ENCODE results near the gene ATP5PO.
"Not testable (repeated sequence)": the region's sequence is repeated elsewhere in the genome, so short reads cannot be mapped to it uniquely, and the experiment has no call there.

The ATP5PO gene

DNA sequence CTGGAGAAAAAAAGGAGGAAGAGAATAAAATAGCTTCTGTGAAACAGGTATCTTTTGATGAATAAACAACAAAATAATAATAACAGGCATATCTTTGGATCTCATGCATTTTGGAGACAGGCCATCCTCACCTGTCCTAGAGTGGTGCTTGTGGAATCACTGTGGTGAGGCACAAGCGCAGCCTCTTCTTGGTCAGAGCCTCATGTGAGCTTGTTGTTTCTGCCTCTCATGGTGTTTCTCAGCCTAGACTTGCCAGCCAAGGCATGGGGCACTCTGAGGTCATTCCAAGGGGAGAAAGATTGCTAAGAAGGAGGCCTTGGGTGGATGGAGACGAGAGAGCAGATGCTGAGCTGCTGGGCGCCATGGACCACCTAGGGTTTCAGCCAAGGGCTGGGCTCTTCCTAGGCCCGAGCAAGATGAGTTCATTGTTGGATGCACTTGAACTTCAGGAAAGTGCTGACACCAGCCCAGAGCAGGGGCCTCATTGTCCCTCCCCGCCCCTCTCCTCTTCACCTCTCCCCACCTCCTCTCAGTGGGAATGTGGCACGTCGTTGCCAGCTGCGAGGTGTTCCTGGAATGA is 49.5 kb downstream of the ATP5PO start:
- no peak for DNase-seq

DNA sequence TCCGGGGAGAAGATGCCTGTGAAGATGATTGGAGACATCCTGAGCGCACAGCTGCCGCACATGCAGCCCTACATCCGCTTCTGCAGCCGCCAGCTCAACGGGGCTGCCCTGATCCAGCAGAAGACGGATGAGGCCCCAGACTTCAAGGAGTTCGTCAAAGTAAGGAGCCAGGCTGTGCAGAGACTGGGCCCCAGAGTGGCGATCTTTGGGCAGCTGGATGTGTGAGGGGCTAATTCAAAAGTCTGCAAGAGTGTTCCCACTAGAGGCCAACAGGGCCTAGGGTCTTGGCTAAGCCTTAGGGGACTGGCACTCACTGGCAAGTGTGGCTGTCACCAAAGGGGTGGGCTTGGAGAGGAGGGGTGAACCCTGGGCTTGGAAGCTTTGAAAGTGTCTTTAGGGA is 50.4 kb downstream of the ATP5PO start:
- no peak for DNase-seq

DNA sequence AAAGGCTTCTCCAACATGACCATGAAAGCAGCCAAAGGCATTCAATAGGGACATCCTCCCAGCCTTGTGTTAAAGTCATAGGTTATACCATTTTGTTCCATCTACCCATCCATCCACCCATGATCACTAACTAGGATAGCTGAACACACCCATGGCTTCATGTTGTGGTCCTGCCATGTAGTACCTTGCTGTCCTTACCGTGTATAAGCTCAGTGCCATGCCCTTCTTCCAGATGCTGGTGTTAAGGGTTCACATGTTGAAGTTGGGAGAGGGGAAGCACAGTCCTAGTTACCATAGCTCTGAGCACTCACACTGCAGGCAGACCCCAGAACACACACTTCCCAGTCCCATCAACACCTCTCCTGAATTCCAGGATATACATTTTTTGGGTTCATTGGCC is 51.5 kb downstream of the ATP5PO start:
- no peak for DNase-seq

DNA sequence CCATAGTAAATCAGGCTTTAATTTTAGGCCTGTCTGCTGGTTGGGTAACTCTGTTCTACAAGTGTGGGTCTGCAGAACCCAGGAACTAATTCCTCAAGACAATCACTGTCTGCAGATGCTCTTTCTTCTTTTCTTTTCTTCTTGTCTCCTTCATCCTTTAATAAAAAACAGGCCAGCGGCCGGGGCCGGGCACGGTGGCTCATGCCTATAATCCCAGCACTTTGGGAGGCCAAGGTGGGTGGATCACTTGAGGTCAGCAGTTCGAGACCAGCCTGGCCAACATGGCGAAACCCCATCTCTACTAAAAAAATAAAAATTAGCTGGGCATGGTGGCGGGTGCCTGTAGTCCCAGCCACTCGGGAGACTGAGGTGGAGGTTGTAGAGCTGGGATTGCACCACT is 52.4 kb downstream of the ATP5PO start:
- not testable (repeated sequence) for DNase-seq

DNA sequence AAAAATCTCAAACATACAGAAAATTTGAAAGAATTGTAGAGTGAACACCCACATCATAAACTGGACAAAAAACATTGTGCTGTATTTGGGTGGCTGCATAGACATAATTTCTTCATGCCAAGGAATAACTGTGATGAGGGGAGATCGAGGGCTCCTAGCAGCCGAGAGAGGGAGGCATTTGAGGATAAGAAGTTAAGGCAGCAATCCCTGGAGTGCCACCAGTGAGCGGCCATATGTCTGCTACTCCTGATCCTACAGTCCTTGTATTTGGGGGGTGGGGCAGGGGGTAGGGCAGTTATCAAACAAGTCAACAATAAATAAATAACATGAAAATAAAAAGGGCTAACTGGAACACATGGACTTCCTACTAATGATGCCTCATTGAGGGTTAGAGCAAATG is 54.5 kb downstream of the ATP5PO start:
- DNase-seq: no peak

DNA sequence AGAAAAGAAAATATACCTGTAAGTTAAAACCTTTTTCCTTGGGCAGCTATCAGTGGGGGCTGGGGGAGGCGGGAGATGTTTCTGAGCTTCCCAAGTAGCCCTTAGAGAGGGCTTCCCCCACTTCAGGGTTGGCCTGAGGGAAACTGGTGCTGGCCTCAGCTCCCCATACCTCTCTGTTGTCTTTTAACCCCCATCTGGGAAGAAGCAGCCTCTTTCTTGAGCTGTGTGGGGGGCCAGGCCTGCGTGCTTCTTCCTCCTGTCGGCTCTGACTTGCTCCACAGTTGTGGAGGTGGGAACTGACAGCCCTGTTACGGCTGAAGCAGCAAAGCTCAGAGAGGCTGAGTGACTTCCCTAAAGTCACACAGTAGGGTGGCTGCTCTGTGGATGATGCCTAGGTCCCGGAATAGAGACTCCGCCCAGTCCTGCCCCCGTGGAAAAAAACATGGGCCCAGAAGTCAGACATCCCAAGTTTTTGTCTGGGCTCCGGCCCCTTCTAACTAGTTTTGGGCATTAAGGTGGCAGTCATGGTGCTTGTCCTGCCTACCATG is 55.2 kb downstream of the ATP5PO start:
- no peak for DNase-seq

DNA sequence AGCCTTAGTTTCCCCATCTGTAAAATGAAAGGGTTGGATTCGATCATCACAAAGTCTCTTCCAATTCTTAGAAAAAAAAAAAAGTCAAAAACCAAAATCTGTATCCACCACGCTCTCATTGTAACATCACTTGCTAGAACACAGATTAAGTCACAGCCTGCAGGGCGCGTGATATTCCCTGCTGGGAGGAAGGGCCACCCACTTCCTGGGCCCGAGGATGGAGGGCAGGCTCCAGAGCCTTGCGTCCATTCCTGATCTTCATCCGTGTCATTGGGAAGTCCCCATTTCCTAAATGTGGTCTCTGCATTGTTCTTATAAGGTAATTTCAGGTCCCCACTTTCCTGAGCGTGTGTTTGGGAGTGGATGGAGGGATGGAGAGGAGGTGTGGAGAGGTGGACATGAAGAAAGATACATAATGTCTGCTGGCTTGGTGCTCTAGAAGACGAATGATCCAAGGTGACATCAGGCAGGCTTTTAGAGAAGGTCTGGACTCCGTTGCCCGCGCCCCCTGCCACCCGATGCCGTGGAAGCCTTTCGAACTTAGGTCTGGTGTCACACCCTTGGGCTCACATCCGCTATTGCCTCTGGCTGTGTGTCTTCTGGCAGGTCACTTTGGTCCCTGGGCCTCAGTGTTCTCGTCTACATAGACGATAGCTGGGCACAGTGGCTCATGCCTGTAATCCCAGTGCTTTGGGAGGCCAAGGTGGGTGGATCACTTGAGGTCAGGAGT is 56.1 kb downstream of the ATP5PO start:
- no peak for DNase-seq

DNA sequence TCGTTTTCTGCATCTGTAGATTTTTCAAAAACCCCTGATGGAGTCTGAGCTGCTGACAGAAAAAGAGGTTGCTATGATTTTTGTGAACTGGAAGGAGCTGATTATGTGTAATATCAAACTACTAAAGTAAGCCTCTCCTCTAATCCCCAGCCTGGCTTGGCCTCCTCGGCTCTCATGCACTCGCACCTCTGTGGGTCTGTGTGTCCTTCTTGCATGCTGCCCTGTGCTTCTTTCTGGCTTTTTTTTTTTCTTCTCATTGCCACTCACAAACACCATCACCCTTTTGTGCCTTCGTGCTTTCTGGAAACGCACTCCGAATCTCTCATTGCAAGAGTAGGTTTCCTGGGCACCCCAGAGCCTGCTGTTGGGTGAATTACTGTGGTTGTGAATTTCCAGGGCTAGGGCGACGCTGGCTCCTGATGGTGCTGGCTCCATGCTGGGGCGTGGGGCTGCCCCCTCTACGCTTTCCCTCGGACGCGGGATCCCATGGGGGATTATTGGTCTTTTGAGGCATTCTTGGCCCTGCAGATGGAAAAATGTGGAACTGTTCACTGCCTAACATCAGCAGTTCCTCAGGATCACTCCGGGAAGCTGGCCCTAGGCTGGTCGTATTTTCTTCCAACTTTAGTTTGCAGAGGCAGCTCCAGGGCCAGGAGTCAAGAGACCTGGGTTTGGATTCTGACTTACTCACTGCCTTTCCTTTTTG is 56.8 kb downstream of the ATP5PO start:
- DNase-seq: no peak

DNA sequence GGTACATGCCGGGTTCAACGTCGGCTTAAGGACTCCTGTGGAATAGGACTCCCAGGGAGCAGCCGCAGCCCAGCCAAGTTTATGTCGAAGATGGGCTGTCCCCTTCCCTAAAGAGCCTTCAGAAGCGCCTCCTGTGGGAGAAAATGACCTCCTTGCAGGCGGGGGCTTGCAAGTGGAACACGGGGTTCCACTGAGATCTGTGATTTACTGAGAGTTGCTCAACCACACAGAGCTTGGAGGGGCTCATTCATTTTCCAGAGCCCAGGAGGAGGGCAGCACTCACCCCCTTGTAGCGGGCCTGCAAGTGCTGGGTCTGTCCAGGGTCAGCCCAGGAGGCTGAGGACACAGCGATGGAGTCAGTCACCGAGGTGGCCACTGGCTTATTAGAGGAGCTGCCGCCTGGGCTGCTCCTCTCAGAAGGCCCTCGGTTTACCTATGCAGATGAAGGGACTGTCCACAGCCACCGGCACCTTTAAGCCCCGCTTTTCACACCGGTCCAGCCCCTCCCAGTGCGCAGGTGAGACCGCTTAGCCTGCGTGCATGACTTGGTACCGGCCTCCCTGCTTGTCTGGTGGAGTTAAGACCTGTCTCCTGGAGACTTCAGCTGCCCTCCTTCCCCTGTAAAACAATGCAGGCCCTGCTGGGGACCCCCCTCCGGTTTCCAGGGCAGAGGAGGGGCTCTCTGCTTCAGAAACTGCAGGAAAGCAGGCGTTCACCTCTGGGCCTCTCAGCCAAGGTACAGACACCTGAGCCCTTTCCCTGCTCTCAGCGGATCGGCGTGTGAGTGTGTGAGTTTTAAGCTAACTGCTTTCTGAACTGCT is 57.5 kb downstream of the ATP5PO start:
- DNase-seq: no peak

DNA sequence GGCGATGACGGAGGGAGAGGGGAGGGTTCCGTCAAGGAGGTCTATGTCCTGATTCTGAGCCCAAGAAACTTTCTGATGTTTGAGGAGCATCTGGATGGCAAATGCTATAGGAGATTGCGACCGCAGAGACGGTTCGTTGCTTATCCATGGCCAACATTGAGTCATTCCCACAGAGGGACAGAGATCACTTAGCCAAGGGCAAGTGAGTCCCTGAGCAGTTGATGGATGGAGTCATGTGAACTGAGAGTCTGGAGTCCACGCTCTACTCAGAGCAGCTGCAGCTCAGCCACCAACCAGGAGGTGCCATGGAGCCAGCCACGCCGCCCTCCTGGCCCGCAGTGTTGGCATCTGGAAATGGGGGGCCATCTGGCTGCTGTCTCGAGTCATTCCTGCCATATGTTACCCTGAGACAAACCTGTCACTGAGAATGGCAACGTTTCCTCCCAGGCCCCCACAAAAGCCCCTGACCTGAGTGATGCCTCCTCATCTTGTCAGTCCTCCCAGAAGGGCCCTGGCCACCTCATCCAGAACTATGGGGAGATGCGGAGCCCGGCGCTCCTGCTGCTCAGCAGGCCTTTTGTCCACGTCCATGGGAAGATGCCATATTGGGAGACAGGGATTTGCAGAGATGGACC is 58.6 kb downstream of the ATP5PO start:
- no peak for DNase-seq

DNA sequence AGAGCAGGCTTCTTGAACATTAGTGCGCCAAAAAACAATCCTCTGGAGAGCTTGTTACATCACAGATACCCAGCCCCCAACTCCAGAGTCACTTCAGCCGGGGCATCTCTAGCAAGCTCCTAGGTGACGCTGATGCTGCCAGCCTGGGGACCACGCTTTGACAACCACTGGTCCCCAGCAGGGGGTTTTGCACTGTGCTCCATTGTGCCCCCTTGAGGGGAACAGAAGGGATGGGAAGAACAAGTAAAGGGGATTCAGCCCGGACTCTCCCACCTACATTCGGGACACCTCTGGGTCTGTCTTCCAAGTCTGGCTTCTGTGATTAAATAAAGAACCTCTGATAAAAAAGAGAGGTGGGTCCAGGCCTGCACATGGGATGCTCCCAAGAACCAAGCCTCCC is 60.4 kb downstream of the ATP5PO start:
- DNase-seq: no peak

DNA sequence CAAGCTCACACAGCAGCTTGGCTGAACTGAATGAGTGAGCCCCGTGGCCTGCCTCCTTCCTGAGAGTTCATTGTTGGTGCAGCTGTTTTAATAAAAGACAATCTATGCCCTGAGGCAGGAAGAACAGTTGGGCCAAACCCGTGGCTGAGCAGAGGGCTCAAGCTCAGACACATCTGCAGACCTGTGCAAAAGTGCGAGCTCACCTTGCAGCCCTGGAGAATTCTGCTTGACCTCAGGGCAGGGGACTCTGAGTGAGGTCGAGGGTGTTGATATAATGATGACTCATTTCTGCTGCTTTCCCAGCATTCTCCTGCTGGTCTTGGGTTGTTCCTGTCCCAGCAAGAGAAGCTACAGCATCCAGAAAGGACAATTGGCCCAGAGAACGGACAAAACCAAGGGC is 61.0 kb downstream of the ATP5PO start:
- DNase-seq: no peak

Measured in CD4-positive, alpha-beta T cell treated with Interleukin-21 for 1 hour (primary cell).